ENCODE results near the gene TLE2.

The TLE2 gene

DNA sequence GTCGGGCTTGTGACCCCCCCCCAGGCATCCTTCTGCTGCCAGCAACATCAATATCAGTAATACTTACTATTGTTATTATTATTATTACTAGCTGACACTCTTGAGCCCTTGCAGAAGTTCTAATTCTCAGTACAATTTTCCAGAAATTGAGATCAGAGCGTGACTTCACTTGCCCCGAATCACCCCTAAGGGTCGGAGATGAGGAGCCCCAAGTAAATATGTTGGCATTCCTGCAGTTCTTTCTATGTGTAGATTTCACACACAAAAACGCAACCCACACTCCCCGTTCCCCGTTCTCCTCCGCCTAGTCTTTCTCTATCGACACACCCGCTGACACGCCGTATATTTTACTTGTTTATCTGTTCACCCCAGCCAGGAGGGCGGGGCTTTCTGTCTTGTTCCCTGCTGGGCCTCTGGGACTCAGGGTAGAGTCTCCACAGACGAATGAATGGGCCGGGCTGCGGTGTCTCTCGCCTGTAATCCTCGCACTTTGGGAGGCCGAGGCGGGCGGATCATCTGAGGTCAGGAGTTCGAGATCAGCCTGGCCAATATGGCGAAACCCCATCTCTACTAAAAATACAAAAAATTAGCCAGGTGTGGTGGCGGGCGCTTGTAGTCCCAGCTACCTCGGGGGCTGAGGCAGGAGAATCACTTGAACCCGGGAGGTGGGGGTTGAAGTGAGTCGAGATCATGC, 18.6 kb upstream of the TLE2 start:
- no peaks in the 10 kb centered on the region for H3K4me1 ChIP-seq (ENCODE audit: insufficient read depth, insufficient read length)
- H3K4me3 ChIP-seq (ENCODE audit: insufficient read length, low read depth): peak overlapping the region; percentile 8

GRCh38 chr19:3046698-3047495, 17.8 kb upstream of the TLE2 start:
- no peaks in the 10 kb centered on the region for H3K36me3 ChIP-seq (ENCODE audit: insufficient read depth, insufficient read length, low read length)
- peaks cover 2% of the 10 kb centered on the region for H3K4me1 ChIP-seq (ENCODE audit: insufficient read depth, insufficient read length)
- peaks cover 77% of the 10 kb centered on the region for H3K27me3 ChIP-seq (ENCODE audit: insufficient read depth, insufficient read length)
- TF ChIP-seq YY1 (IDR thresholded peaks at IDR 0.05; ENCODE audit: insufficient read depth, insufficient read length) (no peak), SUZ12 (IDR thresholded peaks at IDR 0.05; ENCODE audit: extremely low read depth, insufficient read depth, insufficient read length) (no peak), ZNF274 (IDR thresholded peaks at IDR 0.05; ENCODE audit: low read depth, low read length) (no peak)
- H3K9ac ChIP-seq (ENCODE audit: insufficient read length, low read depth): no peak overlapping the region
- H3K9me3 ChIP-seq (ENCODE audit: insufficient read depth, low read length): no peaks in the 10 kb centered on the region
- H3K4me3 ChIP-seq (ENCODE audit: insufficient read length, low read depth): peak overlapping the region; percentile 18
- no peak for DNase-seq (ENCODE audit: low read depth, low spot score)

More for the DNA sequence above, 18.6 kb upstream of the TLE2 start:
- DNase-seq (ENCODE audit: low read depth, low spot score): peak; percentile 72
- Histone ChIP-seq H3K9ac (ENCODE audit: insufficient read length, low read depth) (no peak overlapping the region), H3K27me3 (ENCODE audit: insufficient read depth, insufficient read length) (peaks cover 80% of the 10 kb centered on the region), H3K36me3 (ENCODE audit: insufficient read depth, insufficient read length, low read length) (no peaks in the 10 kb centered on the region), H3K9me3 (ENCODE audit: insufficient read depth, low read length) (no peaks in the 10 kb centered on the region)
- TF ChIP-seq YY1 (IDR thresholded peaks at IDR 0.05; ENCODE audit: insufficient read depth, insufficient read length) (no peak), SUZ12 (IDR thresholded peaks at IDR 0.05; ENCODE audit: extremely low read depth, insufficient read depth, insufficient read length) (no peak), ZNF274 (IDR thresholded peaks at IDR 0.05; ENCODE audit: low read depth, low read length) (no peak)

DNA sequence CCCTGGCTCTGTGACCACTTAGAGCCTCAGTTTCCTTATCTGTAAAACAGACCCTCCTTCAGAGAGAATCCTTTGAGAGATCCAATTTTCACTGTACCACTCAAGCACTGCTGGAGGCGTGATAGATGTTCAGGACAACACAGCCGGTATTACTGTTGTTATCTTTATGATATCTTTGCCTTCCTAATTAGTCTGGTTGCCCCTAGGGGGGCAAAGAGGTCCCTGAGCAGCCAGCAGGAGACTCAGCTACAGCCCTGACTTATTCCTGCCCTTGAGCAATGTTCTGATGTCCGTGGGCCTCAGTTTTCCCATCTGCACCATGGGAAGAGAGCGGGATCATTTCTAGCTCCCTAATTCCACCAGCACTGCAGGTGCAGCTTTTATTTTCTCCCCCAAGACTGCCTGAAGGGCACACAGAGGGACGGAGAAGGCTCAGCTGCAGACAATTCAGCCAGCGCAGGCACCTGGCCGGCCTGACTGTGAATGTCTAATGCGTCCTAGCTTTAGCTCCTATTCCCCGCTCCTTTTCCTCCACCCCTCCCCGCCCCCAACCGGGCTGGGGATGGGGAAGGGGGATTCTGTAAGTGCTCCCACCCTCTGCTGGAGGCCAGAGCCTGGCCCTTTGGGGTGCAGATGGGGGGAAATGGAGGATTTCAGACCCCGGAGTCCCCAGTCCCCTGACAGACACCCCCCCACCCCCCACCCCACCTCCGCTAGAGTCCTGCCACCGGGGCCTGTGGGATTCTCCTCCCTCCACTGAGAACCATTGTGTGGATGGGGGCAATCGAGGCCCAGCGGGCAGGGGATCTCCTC, 17.0 kb upstream of the TLE2 start:
- peak overlapping the region; percentile 18 for H3K4me3 ChIP-seq (ENCODE audit: insufficient read length, low read depth)
- DNase-seq (ENCODE audit: low read depth, low spot score): no peak

GRCh38 chr19:3045191-3045590, 16.1 kb upstream of the TLE2 start:
- TF ChIP-seq ZNF274 (IDR thresholded peaks at IDR 0.05; ENCODE audit: low read depth, low read length): no peak
- TF ChIP-seq SUZ12 (IDR thresholded peaks at IDR 0.05; ENCODE audit: extremely low read depth, insufficient read depth, insufficient read length): no peak
- no peak for TF ChIP-seq YY1 (IDR thresholded peaks at IDR 0.05; ENCODE audit: insufficient read depth, insufficient read length)
- H3K4me3 ChIP-seq (ENCODE audit: insufficient read length, low read depth): no peak overlapping the region
- H3K4me1 ChIP-seq (ENCODE audit: insufficient read depth, insufficient read length): peaks cover 2% of the 10 kb centered on the region
- no peaks in the 10 kb centered on the region for H3K36me3 ChIP-seq (ENCODE audit: insufficient read depth, insufficient read length, low read length)
- no peaks in the 10 kb centered on the region for H3K9me3 ChIP-seq (ENCODE audit: insufficient read depth, low read length)
- peaks cover 78% of the 10 kb centered on the region for H3K27me3 ChIP-seq (ENCODE audit: insufficient read depth, insufficient read length)
- DNase-seq (ENCODE audit: low read depth, low spot score): no peak
- H3K9ac ChIP-seq (ENCODE audit: insufficient read length, low read depth): no peak overlapping the region

More for the DNA sequence above, 17.0 kb upstream of the TLE2 start:
- Histone ChIP-seq H3K4me1 (ENCODE audit: insufficient read depth, insufficient read length) (peaks cover 2% of the 10 kb centered on the region), H3K9me3 (ENCODE audit: insufficient read depth, low read length) (no peaks in the 10 kb centered on the region), H3K36me3 (ENCODE audit: insufficient read depth, insufficient read length, low read length) (no peaks in the 10 kb centered on the region), H3K27me3 (ENCODE audit: insufficient read depth, insufficient read length) (peaks cover 79% of the 10 kb centered on the region), H3K9ac (ENCODE audit: insufficient read length, low read depth) (no peak overlapping the region)
- TF ChIP-seq ZNF274 (IDR thresholded peaks at IDR 0.05; ENCODE audit: low read depth, low read length): no peak
- no peak for TF ChIP-seq SUZ12 (IDR thresholded peaks at IDR 0.05; ENCODE audit: extremely low read depth, insufficient read depth, insufficient read length)
- TF ChIP-seq YY1 (IDR thresholded peaks at IDR 0.05; ENCODE audit: insufficient read depth, insufficient read length): no peak

DNA sequence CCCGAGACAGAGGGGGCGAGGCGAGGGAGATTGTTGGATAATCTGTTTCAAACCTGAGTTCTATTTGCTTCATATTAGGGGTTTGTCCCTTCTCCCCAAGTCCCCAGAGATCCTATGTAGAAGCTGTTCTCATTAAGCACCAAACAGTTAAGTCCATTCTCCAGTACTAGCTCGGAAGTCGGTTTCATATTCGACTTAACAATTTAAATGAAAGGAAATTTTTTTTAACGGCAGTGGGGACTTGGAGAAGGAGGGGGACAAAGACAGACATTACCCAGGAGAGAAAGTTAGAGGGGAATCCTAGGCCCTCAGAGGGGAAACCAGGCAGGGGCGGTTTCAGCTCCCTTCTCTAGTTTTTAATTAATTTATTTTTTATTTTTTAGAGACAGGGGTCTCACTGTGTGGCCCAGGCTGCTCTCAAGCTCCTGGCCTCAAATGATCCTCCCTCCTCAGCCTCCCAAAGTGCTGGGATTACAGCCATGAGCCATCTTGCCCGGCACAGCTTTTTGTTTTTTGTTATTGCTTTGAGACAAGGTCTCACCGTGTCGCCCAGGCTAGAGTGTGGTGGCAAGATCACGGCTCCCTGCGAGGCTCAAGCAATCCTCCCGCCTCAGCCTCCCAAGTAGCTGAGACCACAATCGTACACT, 13.7 kb upstream of the TLE2 start:
- H3K36me3 ChIP-seq (ENCODE audit: insufficient read depth, insufficient read length, low read length): no peaks in the 10 kb centered on the region
- H3K27me3 ChIP-seq (ENCODE audit: insufficient read depth, insufficient read length): peaks cover 78% of the 10 kb centered on the region
- H3K9ac ChIP-seq (ENCODE audit: insufficient read length, low read depth): peak overlapping the region; percentile 50
- DNase-seq (ENCODE audit: low read depth, low spot score): no peak
- H3K9me3 ChIP-seq (ENCODE audit: insufficient read depth, low read length): no peaks in the 10 kb centered on the region
- TF ChIP-seq YY1 (IDR thresholded peaks at IDR 0.05; ENCODE audit: insufficient read depth, insufficient read length): no peak
- TF ChIP-seq SUZ12 (IDR thresholded peaks at IDR 0.05; ENCODE audit: extremely low read depth, insufficient read depth, insufficient read length): no peak
- no peak for TF ChIP-seq ZNF274 (IDR thresholded peaks at IDR 0.05; ENCODE audit: low read depth, low read length)
- no peak overlapping the region for H3K4me3 ChIP-seq (ENCODE audit: insufficient read length, low read depth)
- H3K4me1 ChIP-seq (ENCODE audit: insufficient read depth, insufficient read length): peaks cover 2% of the 10 kb centered on the region

DNA sequence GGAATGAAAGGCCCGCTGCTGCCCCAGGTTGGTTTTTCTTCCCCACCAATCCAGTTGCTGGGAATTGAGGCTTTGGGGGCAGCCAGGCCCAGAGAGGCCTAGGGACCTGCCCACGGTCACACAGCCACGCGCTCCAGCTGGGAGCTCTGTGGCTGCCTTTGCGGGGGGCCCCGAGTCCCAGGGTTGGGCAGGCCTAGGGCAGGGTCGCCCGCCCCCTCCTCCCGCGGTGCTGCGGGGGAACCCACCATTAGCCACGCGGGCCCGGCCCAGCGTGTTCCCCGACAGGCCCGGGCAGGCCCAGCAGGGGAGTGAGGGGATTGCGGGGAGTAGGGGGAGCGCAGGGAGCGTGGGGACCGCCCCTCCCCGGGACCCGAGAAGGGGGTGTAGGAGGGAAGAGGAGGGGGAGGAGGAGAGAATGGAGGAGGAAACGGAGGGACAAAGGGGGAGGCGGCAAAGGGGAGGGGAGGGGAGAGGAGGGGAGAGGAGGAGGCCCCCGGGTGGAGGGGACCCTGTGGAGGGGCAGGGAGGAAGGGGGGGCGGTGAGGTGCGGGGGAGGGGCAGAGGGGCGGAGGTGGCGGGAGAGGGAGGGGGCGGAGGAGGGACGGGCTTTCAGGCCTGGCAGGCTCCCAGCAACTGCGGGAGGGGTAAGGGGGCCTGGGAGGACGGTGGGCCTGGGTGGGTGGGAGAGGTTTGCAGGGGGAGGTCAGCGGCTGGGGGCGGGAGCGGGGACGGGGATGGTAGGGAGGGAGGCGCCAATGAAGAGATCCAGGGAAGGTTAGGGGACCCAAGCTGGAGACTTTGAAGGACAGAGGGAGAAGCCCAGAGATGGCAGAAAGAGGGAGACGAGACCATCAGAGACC, 12.9 kb upstream of the TLE2 start:
- Histone ChIP-seq H3K4me3 (ENCODE audit: insufficient read length, low read depth) (no peak overlapping the region), H3K9me3 (ENCODE audit: insufficient read depth, low read length) (no peaks in the 10 kb centered on the region), H3K9ac (ENCODE audit: insufficient read length, low read depth) (peak overlapping the region; percentile 61), H3K36me3 (ENCODE audit: insufficient read depth, insufficient read length, low read length) (no peaks in the 10 kb centered on the region), H3K27me3 (ENCODE audit: insufficient read depth, insufficient read length) (peaks cover 86% of the 10 kb centered on the region), H3K4me1 (ENCODE audit: insufficient read depth, insufficient read length) (peaks cover 5% of the 10 kb centered on the region)
- DNase-seq (ENCODE audit: low read depth, low spot score): no peak
- TF ChIP-seq SUZ12 (IDR thresholded peaks at IDR 0.05; ENCODE audit: extremely low read depth, insufficient read depth, insufficient read length) (peak; percentile 56), ZNF274 (IDR thresholded peaks at IDR 0.05; ENCODE audit: low read depth, low read length) (no peak), YY1 (IDR thresholded peaks at IDR 0.05; ENCODE audit: insufficient read depth, insufficient read length) (no peak)
